ENCODE results near the gene RGS11.

- TF ChIP-seq CTCF (conservative IDR thresholded peaks at IDR 0.05; ENCODE audit: low read depth, low read length) (no peak), EZH2 (IDR thresholded peaks at IDR 0.05; ENCODE audit: borderline replicate concordance, low read depth, low read length, poor library complexity, severe bottlenecking) (no peak)
Observed at GRCh38 chr16:281660-282255, 6.0 kb upstream of the RGS11 start.
